ENCODE measurements around the gene ARAF. TPM values are rescaled to one million over a fixed set of nuclear protein-coding genes. Genes with fewer than 3 reads are reported as not detected.
"Not testable (repeated sequence)": the region's sequence is repeated elsewhere in the genome, so short reads cannot be mapped to it uniquely, and the experiment has no call there.

ARAF gene
- total RNA-seq: 76.5 TPM
- long read RNA-seq, transcript ARAF-203 (16 exons, 2,458 nt): major isoform, 32 of 44 reads
- long read RNA-seq, partial matches to known transcripts: 11 of 44 reads
- long read RNA-seq, other reads (novel, unspliced or antisense): 0 of 44 reads

GRCh38 chrX:47560934-47561658 is at the start of gene ARAF:
TSS of gene ARAF (plus strand) at chrX:47561205. CDS start at chrX:47562968, 1,763 bp downstream.
- intact Hi-C loops (cut with DNase I): loop anchor here (5.0 kb wide), 1 partner anchor 86 kb away; no protein-coding TSS in a partner anchor
- DNase-seq (ENCODE audit: missing footprints) (peak; percentile 96), ATAC-seq (peak; percentile 96)

DNA sequence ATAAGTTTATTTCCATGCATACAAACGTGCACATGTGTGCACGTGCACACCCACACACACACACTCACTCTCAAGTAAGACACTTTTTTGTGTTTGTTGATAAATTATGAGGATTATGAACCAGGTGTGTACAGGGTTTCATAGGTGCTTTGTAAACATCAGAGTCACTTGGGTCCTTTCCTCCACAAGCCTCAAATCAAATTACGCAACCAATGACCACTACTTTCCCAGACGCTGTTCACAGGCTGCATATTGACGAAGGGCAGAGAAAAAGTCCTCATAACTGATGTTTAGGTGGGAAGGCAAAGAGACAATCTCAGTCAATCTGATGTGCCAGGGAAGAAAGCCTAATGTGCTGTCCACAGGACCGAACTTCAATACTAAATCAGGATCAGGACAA is 48.6 kb upstream of the ARAF start:
- intact Hi-C loops (cut with DNase I); DNase-seq (ENCODE audit: missing footprints); ATAC-seq: not testable (repeated sequence)

DNA sequence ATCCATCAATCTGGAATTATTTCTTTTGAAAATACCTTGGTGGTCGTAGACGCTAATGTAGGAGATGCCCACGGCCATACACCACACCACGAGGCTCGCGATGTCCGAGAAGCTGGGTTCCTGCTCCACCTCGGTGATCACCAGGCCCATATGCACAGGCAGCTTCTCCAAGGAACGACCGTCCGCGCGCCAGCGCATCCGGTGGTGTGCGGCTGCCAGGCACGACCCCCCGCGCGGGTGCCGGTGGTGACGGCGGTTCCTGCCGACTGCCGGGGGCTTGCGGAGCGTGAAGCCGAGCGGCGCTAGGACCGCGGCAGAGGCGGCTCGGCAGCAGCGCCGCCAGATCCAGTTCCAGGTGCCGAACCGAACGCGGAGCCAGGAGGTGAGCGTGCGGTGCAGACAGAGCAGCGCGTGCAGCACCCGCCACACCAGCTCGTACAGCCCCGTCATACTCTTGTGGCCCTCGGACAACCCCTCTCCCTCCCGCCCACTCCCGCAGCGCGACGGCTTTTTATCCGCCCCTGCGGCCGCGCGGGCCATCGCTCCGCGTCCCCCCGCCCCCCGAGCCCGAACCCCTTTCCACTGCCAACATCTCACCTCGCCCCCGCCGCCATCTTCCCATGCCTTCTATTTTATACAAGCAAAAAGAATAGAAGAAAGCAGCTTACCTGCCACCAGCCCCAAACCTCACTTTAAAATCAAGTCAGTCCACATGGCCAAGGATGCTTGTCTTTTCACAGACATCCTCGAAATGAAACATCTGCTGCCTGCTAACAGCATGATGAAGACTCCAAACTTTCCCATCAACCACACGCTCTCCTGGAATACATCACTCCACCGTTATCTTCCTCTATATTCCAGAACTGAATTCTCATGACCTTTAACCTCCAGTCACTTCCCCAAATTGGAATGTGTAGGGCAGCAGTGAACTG is 47.7 kb upstream of the ARAF start:
- intact Hi-C loops (cut with DNase I); DNase-seq (ENCODE audit: missing footprints): not testable (repeated sequence)
- peak; percentile 39 for ATAC-seq

DNA sequence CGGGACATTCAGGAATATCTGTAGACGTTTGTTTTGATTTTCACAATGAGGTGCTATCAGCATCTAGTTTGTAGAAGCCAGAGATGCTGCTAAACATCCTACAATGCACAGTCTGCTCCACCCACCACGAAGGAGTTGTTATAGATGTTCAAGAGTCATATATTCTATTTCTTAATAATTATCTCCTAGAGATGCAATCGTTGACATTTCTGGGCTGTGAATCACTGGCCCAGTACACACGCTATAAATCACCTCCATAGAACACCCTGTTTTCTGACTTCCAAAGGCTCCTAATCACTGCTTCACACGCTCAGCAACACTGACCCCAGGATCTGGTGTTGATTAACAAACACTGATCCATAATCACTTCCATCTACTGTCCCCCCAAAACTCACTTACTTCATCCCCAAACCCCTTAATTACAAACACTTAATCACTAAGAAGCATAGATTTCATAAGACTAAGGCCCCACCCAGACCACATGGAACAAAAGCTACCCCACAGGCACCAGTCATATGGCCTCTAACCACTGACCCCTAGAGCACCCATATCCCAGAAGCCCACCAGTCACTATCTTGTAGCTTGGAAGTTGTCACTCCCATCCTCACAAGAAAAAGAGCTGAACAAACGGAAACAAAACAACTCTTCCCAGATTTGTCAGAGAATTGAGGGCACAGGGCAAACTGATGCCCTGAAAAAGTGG is 46.3 kb upstream of the ARAF start:
- intact Hi-C loops (cut with DNase I): no loop called here
- no peak for ATAC-seq
- DNase-seq (ENCODE audit: missing footprints): no peak

DNA sequence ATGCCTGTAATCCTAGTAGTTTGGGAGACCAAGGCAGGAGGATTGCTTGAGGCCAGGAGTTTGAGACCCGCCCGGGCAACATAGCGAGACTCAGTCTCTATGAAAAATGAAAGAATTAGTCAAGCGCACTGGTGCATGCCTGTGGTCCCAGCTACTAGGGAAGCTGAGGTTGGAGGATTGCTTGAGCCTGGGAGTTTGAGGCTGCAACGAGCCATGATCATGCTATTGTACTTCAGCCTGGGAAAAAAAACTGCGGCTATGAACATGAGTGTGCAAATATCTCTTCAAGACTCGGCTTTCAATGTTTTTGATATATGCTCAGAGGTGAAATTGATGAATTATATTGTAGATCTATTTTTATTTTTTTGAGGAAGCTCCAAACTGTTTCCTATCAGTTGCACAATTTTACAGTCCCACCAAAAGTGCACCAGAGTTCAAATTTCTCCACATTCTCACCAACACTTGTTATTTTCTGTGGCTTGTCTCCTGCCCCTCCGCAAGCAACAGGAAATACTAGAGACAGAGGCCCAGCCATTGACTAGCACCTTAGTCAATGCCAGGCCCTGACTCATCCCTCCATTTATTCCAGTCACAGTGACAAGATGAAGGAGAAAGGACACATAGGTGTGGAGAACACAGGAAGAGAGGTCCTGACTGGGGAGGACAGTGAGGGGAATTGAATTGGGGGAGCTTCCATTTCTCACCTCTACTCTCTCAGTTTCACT is 44.9 kb upstream of the ARAF start:
- intact Hi-C loops (cut with DNase I): no loop called here
- ATAC-seq: no peak
- DNase-seq (ENCODE audit: missing footprints): no peak

GRCh38 chrX:47518144-47518543 is 42.9 kb upstream of the ARAF start:
- ATAC-seq (no peak), DNase-seq (ENCODE audit: missing footprints) (no peak)
- intact Hi-C loops (cut with DNase I): no loop called here

GRCh38 chrX:47523297-47523696 is 37.7 kb upstream of the ARAF start:
- ATAC-seq: peak; percentile 99

DNA sequence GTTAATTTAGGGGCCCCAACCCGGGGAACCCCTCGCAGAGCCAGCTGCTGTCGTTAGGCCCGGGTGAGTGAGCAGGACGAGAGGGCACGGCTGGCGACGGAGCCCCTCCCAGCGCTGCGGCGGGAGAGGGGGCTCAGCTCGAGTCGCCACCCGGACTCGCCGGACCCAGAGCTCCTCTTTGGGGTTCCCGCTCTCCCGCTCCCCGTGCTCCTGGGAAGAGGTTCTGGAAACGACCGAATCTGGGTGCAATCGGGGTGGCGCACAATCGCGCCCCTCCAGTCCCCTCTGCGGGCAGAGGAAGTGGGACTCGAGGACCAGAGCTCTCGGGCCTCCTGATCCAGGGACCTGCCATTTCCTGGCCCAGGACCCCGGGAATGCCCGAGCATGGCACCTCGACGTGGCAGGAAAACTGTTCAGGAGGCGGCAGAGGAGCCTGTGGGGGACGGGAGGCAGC is 37.3 kb upstream of the ARAF start:
- no peak for DNase-seq (ENCODE audit: missing footprints)
- no peak for ATAC-seq
- intact Hi-C loops (cut with DNase I): loop anchor here (2.0 to 5.0 kb wide), 2 partner anchors 141 to 331 kb away; partner anchors contain the start of gene UBA1

More at GRCh38 chrX:47523297-47523696, 37.7 kb upstream of the ARAF start:
- intact Hi-C loops (cut with DNase I): loop anchor here (2.0 to 5.0 kb wide), 2 partner anchors 141 to 330 kb away; partner anchors contain the start of gene UBA1
- DNase-seq (ENCODE audit: missing footprints): peak; percentile 94

DNA sequence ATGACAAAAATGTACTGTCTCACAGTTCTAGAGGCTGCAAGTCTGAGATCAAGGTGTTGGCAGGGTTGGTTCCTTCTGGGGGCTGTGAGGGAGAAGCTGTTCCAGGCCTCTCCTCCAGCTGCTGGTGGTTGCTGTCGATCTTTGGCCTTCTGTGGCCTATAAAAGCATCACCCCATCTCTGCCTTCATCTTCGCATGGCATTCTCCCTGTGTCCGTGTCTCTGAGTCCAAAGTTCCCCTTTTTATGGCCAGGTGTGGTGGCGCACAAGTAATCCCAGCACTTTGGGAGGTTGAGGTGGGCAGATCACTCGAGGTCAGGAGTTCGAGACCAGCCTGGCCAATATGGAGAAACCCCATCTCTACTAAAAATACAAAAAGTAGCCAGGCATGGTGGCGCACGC is 31.5 kb upstream of the ARAF start:
- no peak for DNase-seq (ENCODE audit: missing footprints)
- ATAC-seq: no peak
- intact Hi-C loops (cut with DNase I): no loop called here

- ATAC-seq: no peak
- intact Hi-C loops (cut with DNase I): no loop called here
These were observed 31.0 kb upstream of the ARAF start for GRCh38 chrX:47530049-47530448.

DNA sequence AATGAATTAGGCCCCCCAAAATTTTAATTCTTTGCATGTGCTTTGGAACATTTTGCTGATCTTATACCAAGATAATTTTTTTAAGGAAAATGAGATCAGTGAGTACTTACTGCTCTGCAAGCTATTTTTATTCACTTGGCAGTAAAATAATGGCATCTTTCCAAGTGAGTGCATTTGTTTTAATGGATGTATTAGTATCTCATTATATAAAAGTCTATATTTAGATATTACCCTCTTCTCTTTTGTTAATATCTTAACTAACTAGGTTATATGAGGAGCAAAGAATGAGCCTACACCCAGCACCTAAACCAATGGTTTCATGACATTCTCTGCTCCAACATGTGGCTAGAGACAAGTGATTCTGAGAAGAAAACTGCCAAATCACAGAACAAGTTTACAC is 21.1 kb upstream of the ARAF start:
- DNase-seq (ENCODE audit: missing footprints) (no peak), ATAC-seq (no peak)
- intact Hi-C loops (cut with DNase I): loop anchor here (2.0 kb wide), 1 partner anchor 105 kb away; no protein-coding TSS in a partner anchor

More at GRCh38 chrX:47530049-47530448, 31.0 kb upstream of the ARAF start:
- no peak for DNase-seq (ENCODE audit: missing footprints)

GRCh38 chrX:47540754-47541538 is 20.1 kb upstream of the ARAF start:
- peak; percentile 99 for ATAC-seq
- intact Hi-C loops (cut with DNase I): loop anchor here (2.0 kb wide), 1 partner anchor 104 kb away; no protein-coding TSS in a partner anchor
- DNase-seq (ENCODE audit: missing footprints): peak; percentile 64

DNA sequence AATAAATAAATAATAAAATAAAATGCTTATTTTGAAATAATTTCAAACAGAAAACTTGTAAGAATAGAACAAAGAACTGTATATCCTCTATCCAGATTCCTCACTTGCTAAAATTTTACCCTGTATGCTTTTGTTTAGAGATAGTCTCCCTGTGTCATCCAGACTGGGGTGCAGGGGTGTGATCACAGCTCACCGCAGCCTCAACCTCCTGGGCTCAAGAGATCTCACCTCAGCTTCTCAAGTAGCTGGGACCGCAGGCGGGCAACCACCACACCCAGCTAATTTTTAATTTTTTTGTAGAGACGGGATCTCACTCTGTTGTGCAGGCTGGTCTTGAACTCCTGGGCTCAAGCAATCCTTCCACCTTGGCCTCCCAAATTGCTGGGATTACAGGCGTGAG is 17.5 kb upstream of the ARAF start:
- DNase-seq (ENCODE audit: missing footprints) (no peak), ATAC-seq (no peak)
- intact Hi-C loops (cut with DNase I): no loop called here

GRCh38 chrX:47556045-47556623 is 4.9 kb upstream of the ARAF start:
- intact Hi-C loops (cut with DNase I): no loop called here
- ATAC-seq (peak; percentile 96), DNase-seq (ENCODE audit: missing footprints) (peak; percentile 93)

- intact Hi-C loops (cut with DNase I): no loop called here
- no peak for ATAC-seq
- no peak for DNase-seq (ENCODE audit: missing footprints)
These were observed 2.6 kb upstream of the ARAF start for GRCh38 chrX:47558436-47558835.

- DNase-seq (ENCODE audit: missing footprints) (no peak), ATAC-seq (no peak)
- intact Hi-C loops (cut with DNase I): loop anchor here (5.0 kb wide), 1 partner anchor 87 kb away; no protein-coding TSS in a partner anchor
These were observed 649 bp upstream of the ARAF start for GRCh38 chrX:47560179-47560933.

Data from Right ventricle myocardium inferior (tissue), 1 donor.